SW 1271 (cell line): ENCODE data around the gene CD7.

Experiments used
- DNase-seq, 2 experiments: peaks; one replicate each; lab custom pipeline; 2025; lab: John Stamatoyannopoulos, UW

The CD7 gene

GRCh38 chr17:82346342-82347300 is 29.2 kb upstream of the CD7 start:
- DNase-seq: no peak

GRCh38 chr17:82345151-82345976 is 28.0 kb upstream of the CD7 start:
- no peak for DNase-seq

GRCh38 chr17:82344175-82344907 is 26.9 kb upstream of the CD7 start:
- DNase-seq: no peak

GRCh38 chr17:82343560-82343959 is 26.2 kb upstream of the CD7 start:
- DNase-seq: no peak

GRCh38 chr17:82342361-82343079 is 25.1 kb upstream of the CD7 start:
- DNase-seq: no peak

GRCh38 chr17:82339634-82340580 is 22.5 kb upstream of the CD7 start:
- no peak for DNase-seq

GRCh38 chr17:82338858-82339633 is 21.6 kb upstream of the CD7 start:
- peak; percentile 26 to 78 for DNase-seq

- no peak for DNase-seq
Measured at GRCh38 chr17:82334622-82335394, 17.4 kb upstream of the CD7 start.

GRCh38 chr17:82334204-82334621 is 16.8 kb upstream of the CD7 start:
- no peak for DNase-seq

GRCh38 chr17:82333279-82334171 is 16.1 kb upstream of the CD7 start, which contains the start of gene SECTM1:
Gene SECTM1, minus strand, starts transcription at chr17:82333766. Its CDS starts 6,526 bp downstream, at chr17:82327240.
- DNase-seq: no peak

GRCh38 chr17:82332669-82333278 is 15.4 kb upstream of the CD7 start:
- DNase-seq: no peak

- DNase-seq: no peak
Measured at GRCh38 chr17:82331345-82331939, 14.0 kb upstream of the CD7 start.

- DNase-seq: no peak
Measured at GRCh38 chr17:82330322-82331239, 13.2 kb upstream of the CD7 start.

- DNase-seq: no peak
Measured at GRCh38 chr17:82329683-82330321, 12.4 kb upstream of the CD7 start.

- no peak for DNase-seq
Measured at GRCh38 chr17:82328994-82329507, 11.6 kb upstream of the CD7 start.
